ENCODE measurements around the gene ZDHHC24. TPM values are rescaled to one million over a fixed set of nuclear protein-coding genes. Genes with fewer than 3 reads are reported as not detected.

ZDHHC24 gene
- total RNA-seq, 1 experiment from 2014 or later = 26.9 TPM

DNA sequence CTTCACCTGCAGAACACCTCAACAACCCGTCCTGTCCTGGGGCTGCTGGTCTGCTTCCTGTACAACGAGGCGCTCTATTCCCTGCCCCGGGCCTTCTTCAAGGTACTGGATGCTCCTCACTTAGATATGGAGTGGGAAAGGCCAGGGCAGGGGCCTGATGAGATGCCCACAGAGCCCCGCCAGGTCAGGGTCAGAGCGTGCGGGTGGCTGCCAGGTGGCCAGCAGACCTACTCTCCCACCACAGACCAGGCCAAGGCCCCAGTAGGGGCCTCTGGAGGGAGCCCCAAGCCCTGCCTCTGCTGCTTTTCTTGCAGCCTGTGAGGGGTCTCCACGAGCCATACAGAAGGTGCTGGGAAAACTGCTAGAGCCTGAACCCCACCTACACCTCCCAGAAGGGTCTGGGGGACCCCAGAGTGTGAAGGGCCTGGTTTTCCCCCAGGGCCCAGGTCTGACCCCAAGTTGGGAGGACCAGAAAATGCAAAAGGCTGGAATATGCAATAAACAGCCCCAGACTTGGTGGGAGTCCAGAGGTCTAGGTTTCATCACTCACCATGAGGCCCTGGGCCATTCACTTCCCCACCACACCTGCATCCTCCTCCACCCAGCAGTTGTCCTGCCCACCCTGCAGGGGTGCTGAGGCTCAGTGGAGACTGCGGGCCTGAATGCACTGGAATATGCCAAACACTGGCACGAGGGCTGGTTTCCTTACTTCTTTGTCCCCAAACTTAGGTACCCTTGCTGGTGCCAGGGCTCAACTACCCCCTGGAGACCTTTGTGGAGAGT, 14.7 kb downstream of the ZDHHC24 start:
- TF ChIP-seq, protein P1, sequence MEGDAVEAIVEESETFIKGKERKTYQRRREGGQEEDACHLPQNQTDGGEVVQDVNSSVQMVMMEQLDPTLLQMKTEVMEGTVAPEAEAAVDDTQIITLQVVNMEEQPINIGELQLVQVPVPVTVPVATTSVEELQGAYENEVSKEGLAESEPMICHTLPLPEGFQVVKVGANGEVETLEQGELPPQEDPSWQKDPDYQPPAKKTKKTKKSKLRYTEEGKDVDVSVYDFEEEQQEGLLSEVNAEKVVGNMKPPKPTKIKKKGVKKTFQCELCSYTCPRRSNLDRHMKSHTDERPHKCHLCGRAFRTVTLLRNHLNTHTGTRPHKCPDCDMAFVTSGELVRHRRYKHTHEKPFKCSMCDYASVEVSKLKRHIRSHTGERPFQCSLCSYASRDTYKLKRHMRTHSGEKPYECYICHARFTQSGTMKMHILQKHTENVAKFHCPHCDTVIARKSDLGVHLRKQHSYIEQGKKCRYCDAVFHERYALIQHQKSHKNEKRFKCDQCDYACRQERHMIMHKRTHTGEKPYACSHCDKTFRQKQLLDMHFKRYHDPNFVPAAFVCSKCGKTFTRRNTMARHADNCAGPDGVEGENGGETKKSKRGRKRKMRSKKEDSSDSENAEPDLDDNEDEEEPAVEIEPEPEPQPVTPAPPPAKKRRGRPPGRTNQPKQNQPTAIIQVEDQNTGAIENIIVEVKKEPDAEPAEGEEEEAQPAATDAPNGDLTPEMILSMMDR (IDR thresholded peaks at IDR 0.05; ENCODE audit: insufficient read depth in 1 of 2, low read depth in 1 of 2, low read length in 1 of 2, severe bottlenecking in 1 of 2, unreplicated experiment in 1 of 2) = no peak
- BruUV-seq (replicated peaks) = no TSS peak
- Histone ChIP-seq H3K4me3 (ENCODE audit: low read depth, low read length) (no peak overlapping the region), H3K27me3 (replicated peaks; ENCODE audit: control insufficient read depth, insufficient read depth, low read length) (no peaks in the 10 kb centered on the region), H3K9me3 (no peaks in the 10 kb centered on the region; the same call in 1 of the 2 replicates), H3K36me3 (ENCODE audit: control insufficient read depth, insufficient read depth, low read length) (no peaks in the 10 kb centered on the region), H3K4me1 (no peaks in the 10 kb centered on the region)
- Mint-ChIP-seq H3K4me1 (ENCODE audit: low read depth, unreplicated experiment) (no peaks in the 10 kb centered on the region), H3K27me3 (ENCODE audit: insufficient read depth, unreplicated experiment) (no peaks in the 10 kb centered on the region), H3K4me3 (ENCODE audit: unreplicated experiment) (no peak overlapping the region), H3K36me3 (ENCODE audit: insufficient read depth, unreplicated experiment) (peaks cover 5% of the 10 kb centered on the region), H3K27ac (ENCODE audit: unreplicated experiment) (no peak overlapping the region), H3K9me3 (ENCODE audit: unreplicated experiment) (no peaks in the 10 kb centered on the region)
- intact Hi-C loops (cut with micrococcal nuclease; ENCODE audit: unreplicated experiment) = no loop called here
- ChIA-PET CTCF (no interaction called here), POLR2A (no interaction called here)
- DNase-seq = no peak

DNA sequence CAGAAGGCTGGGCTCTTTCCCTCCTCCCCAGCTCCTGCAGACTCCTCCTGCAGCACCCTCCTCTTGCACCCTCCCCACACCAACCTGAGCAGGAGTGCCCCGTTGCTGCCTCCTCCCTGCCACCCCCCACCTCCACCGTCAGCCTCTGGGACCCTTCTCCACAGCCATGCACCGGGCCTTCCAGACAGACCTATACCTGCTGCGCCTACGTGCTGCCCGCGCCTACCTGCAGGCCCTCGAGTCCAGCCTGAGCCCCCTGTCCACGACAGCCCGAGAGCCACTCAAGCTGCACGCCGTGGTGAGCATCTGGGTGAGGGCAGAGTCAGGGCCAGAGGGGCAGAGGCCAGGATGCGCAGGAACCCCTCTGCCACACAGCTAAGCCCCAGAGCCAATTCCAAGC, 16.2 kb downstream of the ZDHHC24 start:
- no peak for DNase-seq
- TF ChIP-seq, protein P1 (IDR thresholded peaks at IDR 0.05; ENCODE audit: insufficient read depth in 1 of 2, low read depth in 1 of 2, low read length in 1 of 2, severe bottlenecking in 1 of 2, unreplicated experiment in 1 of 2) = no peak
- POLR2A ChIA-PET = no interaction called here
- intact Hi-C loops (cut with micrococcal nuclease; ENCODE audit: unreplicated experiment) = no loop called here
- Mint-ChIP-seq H3K27me3 (ENCODE audit: insufficient read depth, unreplicated experiment) (no peaks in the 10 kb centered on the region), H3K36me3 (ENCODE audit: insufficient read depth, unreplicated experiment) (peaks cover 5% of the 10 kb centered on the region), H3K4me1 (ENCODE audit: low read depth, unreplicated experiment) (no peaks in the 10 kb centered on the region), H3K4me3 (ENCODE audit: unreplicated experiment) (no peak overlapping the region), H3K27ac (ENCODE audit: unreplicated experiment) (no peak overlapping the region), H3K9me3 (ENCODE audit: unreplicated experiment) (no peaks in the 10 kb centered on the region)
- CTCF ChIA-PET = no interaction called here
- Histone ChIP-seq H3K27me3 (replicated peaks; ENCODE audit: control insufficient read depth, insufficient read depth, low read length) (no peaks in the 10 kb centered on the region), H3K36me3 (ENCODE audit: control insufficient read depth, insufficient read depth, low read length) (no peaks in the 10 kb centered on the region), H3K9me3 (no peaks in the 10 kb centered on the region; the same call in 1 of the 2 replicates), H3K4me3 (ENCODE audit: low read depth, low read length) (no peak overlapping the region), H3K4me1 (no peaks in the 10 kb centered on the region)
- no TSS peak for BruUV-seq (replicated peaks)

DNA sequence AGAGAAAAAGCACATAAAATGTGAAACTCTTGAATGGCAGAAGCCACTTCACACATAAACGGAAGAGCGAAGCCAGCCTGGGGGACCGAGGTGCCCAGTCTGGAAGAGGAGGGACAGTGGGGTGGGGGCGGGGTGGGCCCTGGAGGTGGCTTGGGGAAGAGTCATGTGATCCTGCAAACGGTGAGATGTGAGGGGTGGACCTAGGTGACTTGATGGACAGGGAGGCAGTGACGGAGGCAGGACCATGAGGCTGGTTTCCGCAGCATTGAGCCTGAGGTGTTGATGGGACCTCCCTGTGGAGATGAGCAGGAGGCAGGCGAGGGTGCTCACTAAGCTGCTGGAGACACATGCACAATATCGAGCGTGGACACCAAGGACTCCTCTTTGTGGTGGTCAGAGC, 16.8 kb downstream of the ZDHHC24 start:
- intact Hi-C loops (cut with micrococcal nuclease; ENCODE audit: unreplicated experiment) = no loop called here
- no peaks in the 10 kb centered on the region for H3K4me1 Mint-ChIP-seq (ENCODE audit: low read depth, unreplicated experiment)
- no peak for DNase-seq
- no peak overlapping the region for H3K4me3 Mint-ChIP-seq (ENCODE audit: unreplicated experiment)
- no peaks in the 10 kb centered on the region for H3K9me3 Mint-ChIP-seq (ENCODE audit: unreplicated experiment)
- peaks cover 5% of the 10 kb centered on the region for H3K36me3 Mint-ChIP-seq (ENCODE audit: insufficient read depth, unreplicated experiment)
- TF ChIP-seq, protein P1 (IDR thresholded peaks at IDR 0.05; ENCODE audit: insufficient read depth in 1 of 2, low read depth in 1 of 2, low read length in 1 of 2, severe bottlenecking in 1 of 2, unreplicated experiment in 1 of 2) = no peak
- Histone ChIP-seq H3K36me3 (ENCODE audit: control insufficient read depth, insufficient read depth, low read length) (no peaks in the 10 kb centered on the region), H3K9me3 (no peaks in the 10 kb centered on the region; the same call in 1 of the 2 replicates), H3K4me1 (no peaks in the 10 kb centered on the region), H3K4me3 (ENCODE audit: low read depth, low read length) (no peak overlapping the region), H3K27me3 (replicated peaks; ENCODE audit: control insufficient read depth, insufficient read depth, low read length) (no peaks in the 10 kb centered on the region)
- H3K27me3 Mint-ChIP-seq (ENCODE audit: insufficient read depth, unreplicated experiment) = no peaks in the 10 kb centered on the region
- CTCF ChIA-PET = interaction anchor here (0.5 kb wide), 1 partner anchor 32 kb away, joined by 3 read pairs; no protein-coding TSS in a partner anchor
- no TSS peak for BruUV-seq (replicated peaks)
- H3K27ac Mint-ChIP-seq (ENCODE audit: unreplicated experiment) = no peak overlapping the region
- POLR2A ChIA-PET = no interaction called here

Data from Caco-2 (cell line).